GM12801 (cell line): ENCODE measurements around the gene VEZT.

Source experiments
- TF ChIP-seq, protein P1 (sequence below): IDR thresholded peaks from one replicate; pipeline ENCODE4 v1.5.1; 2011; ENCODE audit warnings: control low read depth; ENCODE audit not compliant: insufficient read length; ENCODE audit errors: extremely low read depth

Gene VEZT

GRCh38 chr12:95269892-95270291 lies 52.3 kb downstream of the VEZT start:
- TF ChIP-seq, protein P1, sequence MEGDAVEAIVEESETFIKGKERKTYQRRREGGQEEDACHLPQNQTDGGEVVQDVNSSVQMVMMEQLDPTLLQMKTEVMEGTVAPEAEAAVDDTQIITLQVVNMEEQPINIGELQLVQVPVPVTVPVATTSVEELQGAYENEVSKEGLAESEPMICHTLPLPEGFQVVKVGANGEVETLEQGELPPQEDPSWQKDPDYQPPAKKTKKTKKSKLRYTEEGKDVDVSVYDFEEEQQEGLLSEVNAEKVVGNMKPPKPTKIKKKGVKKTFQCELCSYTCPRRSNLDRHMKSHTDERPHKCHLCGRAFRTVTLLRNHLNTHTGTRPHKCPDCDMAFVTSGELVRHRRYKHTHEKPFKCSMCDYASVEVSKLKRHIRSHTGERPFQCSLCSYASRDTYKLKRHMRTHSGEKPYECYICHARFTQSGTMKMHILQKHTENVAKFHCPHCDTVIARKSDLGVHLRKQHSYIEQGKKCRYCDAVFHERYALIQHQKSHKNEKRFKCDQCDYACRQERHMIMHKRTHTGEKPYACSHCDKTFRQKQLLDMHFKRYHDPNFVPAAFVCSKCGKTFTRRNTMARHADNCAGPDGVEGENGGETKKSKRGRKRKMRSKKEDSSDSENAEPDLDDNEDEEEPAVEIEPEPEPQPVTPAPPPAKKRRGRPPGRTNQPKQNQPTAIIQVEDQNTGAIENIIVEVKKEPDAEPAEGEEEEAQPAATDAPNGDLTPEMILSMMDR = no peak

- TF ChIP-seq, protein P1 = no peak
Measured at GRCh38 chr12:95271465-95271864, 53.9 kb downstream of the VEZT start.

- TF ChIP-seq, protein P1 = no peak
Measured at GRCh38 chr12:95277139-95277538, 59.5 kb downstream of the VEZT start.

DNA sequence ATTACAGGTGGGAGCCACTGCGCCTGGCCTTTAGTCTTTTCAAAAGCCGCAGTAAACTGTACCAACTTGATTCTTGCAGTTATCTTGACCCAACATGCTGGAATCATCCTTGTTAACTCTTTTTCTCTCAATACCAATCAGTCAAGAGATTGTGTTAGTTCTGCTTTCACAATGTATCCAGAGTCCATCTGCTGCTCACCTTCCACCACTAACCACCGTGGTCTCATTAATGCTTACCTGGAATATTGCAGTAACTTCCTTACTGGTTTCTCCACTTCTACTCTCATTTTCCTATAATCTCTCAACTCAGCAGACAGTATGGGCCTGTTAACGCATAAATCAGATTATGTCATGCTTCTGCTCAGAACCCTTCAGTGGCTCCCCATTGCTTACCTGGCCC lies 62.2 kb downstream of the VEZT start:
- TF ChIP-seq, protein P1 = no peak

GRCh38 chr12:95282266-95282665 lies 64.7 kb downstream of the VEZT start:
- TF ChIP-seq, protein P1 = no peak

DNA sequence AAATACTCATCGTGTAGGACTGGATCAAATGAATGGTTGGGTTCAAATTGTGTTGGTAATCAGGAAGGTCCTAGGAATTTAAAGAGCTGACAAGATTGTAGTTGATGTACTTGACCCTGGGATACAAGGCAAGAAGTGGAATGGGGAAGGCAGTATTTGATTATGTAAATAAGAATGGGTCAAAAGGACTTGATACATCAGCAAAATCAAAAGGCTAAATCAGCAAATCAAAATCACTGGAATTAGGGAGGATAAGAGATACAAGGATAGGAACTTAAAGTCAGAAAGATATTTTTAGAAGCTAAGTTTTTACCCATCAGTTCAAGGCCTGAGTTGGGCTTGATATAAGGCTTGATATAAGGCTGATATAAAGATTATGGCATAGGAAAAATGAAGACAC lies 65.8 kb downstream of the VEZT start:
- TF ChIP-seq, protein P1 = no peak

GRCh38 chr12:95286713-95287112 lies 69.1 kb downstream of the VEZT start:
- TF ChIP-seq, protein P1 = no peak

DNA sequence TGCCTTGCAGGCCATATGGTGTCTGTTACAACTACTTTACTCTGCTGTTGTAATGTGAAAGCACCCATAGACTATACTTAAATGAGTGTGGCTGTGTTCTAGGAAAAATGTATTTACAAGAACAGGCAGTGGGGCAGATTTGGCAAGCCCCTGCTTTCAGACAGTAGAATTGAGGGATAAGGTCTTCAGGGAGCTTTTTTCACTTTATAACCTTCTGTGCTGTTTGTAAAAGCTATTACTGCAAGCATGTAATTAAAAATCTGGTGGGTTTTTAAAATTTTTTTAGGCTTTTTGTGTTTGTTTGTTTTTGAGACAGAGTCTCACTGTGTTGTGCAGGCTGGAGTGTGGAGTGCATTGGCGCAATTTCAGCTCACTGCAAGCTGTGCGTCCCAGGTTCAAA lies 73.9 kb downstream of the VEZT start:
- TF ChIP-seq, protein P1 = no peak
